SK-N-MC (cell line): ENCODE measurements around the gene KLHL14.

ENCODE experiments used
- DNase-seq: peaks from one replicate; pipeline ENCODE4 v3.0.0-alpha.2; 2011; ENCODE audit warnings: low read depth, low spot score
- H3K27ac ChIP-seq: fragments of 200-600 bp; sonication (generic); 2 replicates; pipeline ENCODE4 v1.5.1; 2016; ENCODE audit warnings: mixed run types
- H3K36me3 ChIP-seq: fragments of 200-600 bp; sonication (generic); 2 replicates; pipeline ENCODE4 v1.6.1; 2017; ENCODE audit warnings: antibody characterized with exemption, low read length, mixed read lengths; ENCODE audit not compliant: insufficient read depth
- H3K4me3 ChIP-seq: fragments of 200-600 bp; sonication (generic); 2 replicates; pipeline ENCODE4 v1.5.1; 2016
- H3K9ac ChIP-seq: fragments of 200-600 bp; sonication (generic); 2 replicates; pipeline ENCODE4 v1.8.0; 2017; ENCODE audit warnings: mixed run types, mixed read lengths; ENCODE audit not compliant: insufficient read length
- H3K9me3 ChIP-seq: fragments of 200-600 bp; sonication (generic); 2 replicates; pipeline ENCODE4 v1.6.1; 2017; ENCODE audit warnings: low read depth, mild to moderate bottlenecking, antibody characterized with exemption, low read length, moderate library complexity, mixed read lengths
- EZH2 ChIP-seq: fragments of 200-600 bp; sonication (generic); IDR thresholded peaks from one replicate; pipeline ENCODE4 v1.6.1; 2017; ENCODE audit warnings: antibody characterized with exemption
- FOXP2 ChIP-seq: optimal IDR thresholded peaks from 2 replicates; pipeline ENCODE3; 2011; ENCODE audit warnings: mild to moderate bottlenecking, moderate library complexity; ENCODE audit not compliant: insufficient read depth; ENCODE audit errors: extremely low read length, control extremely low read depth
- POLR2AphosphoS5 ChIP-seq: IDR thresholded peaks from 2 replicates; pipeline ENCODE4 v1.6.1; 2012; ENCODE audit warnings: mild to moderate bottlenecking, low read depth, low read length, borderline replicate concordance

KLHL14 gene

GRCh38 chr18:32735781-32736180 is 37.0 kb downstream of the KLHL14 start:
- no peak overlapping the region for H3K27ac ChIP-seq
- no peak for DNase-seq
- H3K36me3 ChIP-seq = no peaks in the 10 kb centered on the region
- no peak for TF ChIP-seq POLR2AphosphoS5
- TF ChIP-seq EZH2 = no peak
- TF ChIP-seq FOXP2 = no peak
- H3K9me3 ChIP-seq = no peaks in the 10 kb centered on the region
- no peak overlapping the region for H3K9ac ChIP-seq
- H3K4me3 ChIP-seq = no peak overlapping the region

- no peak for DNase-seq
- no peaks in the 10 kb centered on the region for H3K36me3 ChIP-seq
- H3K9me3 ChIP-seq = no peaks in the 10 kb centered on the region
- TF ChIP-seq FOXP2 (no peak), POLR2AphosphoS5 (no peak), EZH2 (no peak)
- H3K27ac ChIP-seq = no peak overlapping the region
- H3K4me3 ChIP-seq = no peak overlapping the region
- H3K9ac ChIP-seq = no peak overlapping the region
These were observed 38.4 kb downstream of the KLHL14 start for GRCh38 chr18:32734442-32734841.

GRCh38 chr18:32732165-32732564 is 40.7 kb downstream of the KLHL14 start:
- no peak overlapping the region for H3K4me3 ChIP-seq
- no peak for TF ChIP-seq POLR2AphosphoS5
- no peaks in the 10 kb centered on the region for H3K9me3 ChIP-seq
- H3K27ac ChIP-seq = no peak overlapping the region
- no peaks in the 10 kb centered on the region for H3K36me3 ChIP-seq
- H3K9ac ChIP-seq = no peak overlapping the region
- DNase-seq = no peak

- DNase-seq = no peak
- Histone ChIP-seq H3K36me3 (no peaks in the 10 kb centered on the region), H3K9ac (no peak overlapping the region), H3K27ac (no peak overlapping the region), H3K4me3 (peak overlapping the region; percentile 57), H3K9me3 (no peaks in the 10 kb centered on the region)
- no peak for TF ChIP-seq POLR2AphosphoS5
- TF ChIP-seq FOXP2 = no peak
These were observed 42.2 kb downstream of the KLHL14 start for GRCh38 chr18:32730620-32731091.

GRCh38 chr18:32730068-32730467 is 42.8 kb downstream of the KLHL14 start:
- Histone ChIP-seq H3K27ac (no peak overlapping the region), H3K9me3 (no peaks in the 10 kb centered on the region), H3K4me3 (peak overlapping the region; percentile 57), H3K9ac (no peak overlapping the region), H3K36me3 (no peaks in the 10 kb centered on the region)
- DNase-seq = no peak
- TF ChIP-seq POLR2AphosphoS5 (no peak), EZH2 (no peak), FOXP2 (no peak)

- no peak for DNase-seq
- Histone ChIP-seq H3K9ac (no peak overlapping the region), H3K36me3 (no peaks in the 10 kb centered on the region), H3K27ac (no peak overlapping the region), H3K9me3 (no peaks in the 10 kb centered on the region), H3K4me3 (no peak overlapping the region)
- no peak for TF ChIP-seq EZH2
- TF ChIP-seq POLR2AphosphoS5 = no peak
- TF ChIP-seq FOXP2 = no peak
These were observed 48.6 kb downstream of the KLHL14 start for GRCh38 chr18:32724071-32724749.

GRCh38 chr18:32722279-32722678 is 50.5 kb downstream of the KLHL14 start:
- TF ChIP-seq POLR2AphosphoS5 (no peak), EZH2 (no peak), FOXP2 (no peak)
- Histone ChIP-seq H3K36me3 (no peaks in the 10 kb centered on the region), H3K9me3 (no peaks in the 10 kb centered on the region), H3K27ac (no peak overlapping the region), H3K9ac (no peak overlapping the region), H3K4me3 (no peak overlapping the region)
- no peak for DNase-seq

GRCh38 chr18:32717126-32717525 is 55.7 kb downstream of the KLHL14 start:
- H3K9ac ChIP-seq = no peak overlapping the region
- TF ChIP-seq FOXP2 (no peak), EZH2 (no peak), POLR2AphosphoS5 (no peak)
- no peak for DNase-seq

More at GRCh38 chr18:32717126-32717525, 55.7 kb downstream of the KLHL14 start:
- no peak overlapping the region for H3K27ac ChIP-seq
- no peaks in the 10 kb centered on the region for H3K9me3 ChIP-seq
- no peaks in the 10 kb centered on the region for H3K36me3 ChIP-seq
- no peak overlapping the region for H3K4me3 ChIP-seq
